Neural cell (in vitro differentiated cells): ENCODE results near the gene SNRNP70.

Experiments used
- CTCF ChIP-seq: fragments of 450-650 bp; IDR thresholded peaks from 2 replicates; pipeline ENCODE4 v1.5.1; 2014; ENCODE audit warnings: antibody characterized with exemption, mild to moderate bottlenecking, moderate library complexity; ENCODE audit not compliant: poor library complexity, severe bottlenecking
- EZH2 ChIP-seq: fragments of 200-600, 300-800 bp; shearing (Covaris generic), sonication (generic); IDR thresholded peaks from 2 replicates; pipeline ENCODE4 v1.6.1; 2014; ENCODE audit warnings: antibody characterized with exemption, low read length, borderline replicate concordance, mild to moderate bottlenecking; ENCODE audit not compliant: insufficient read depth, poor library complexity, severe bottlenecking

GRCh38 chr19:49118565-49119410, 33.5 kb downstream of the SNRNP70 start, which contains the start of gene C19orf73:
- TF ChIP-seq CTCF (peak; percentile 72), EZH2 (no peak)
